Ishikawa (cell line): ENCODE measurements around the gene PPP4R1.

Source experiments
- CEBPB ChIP-seq: IDR thresholded peaks from 2 replicates; pipeline ENCODE4 v1.6.1; 2012
- CREB1 ChIP-seq: IDR thresholded peaks from 2 replicates; pipeline ENCODE4 v1.6.1; 2012; ENCODE audit warnings: low read depth
- EGR1 ChIP-seq: IDR thresholded peaks from 2 replicates; pipeline ENCODE4 v1.6.1; 2012
- EP300 ChIP-seq: IDR thresholded peaks from 2 replicates; pipeline ENCODE4 v1.6.1; 2012; ENCODE audit warnings: borderline replicate concordance
- FOXM1 ChIP-seq: IDR thresholded peaks from 2 replicates; pipeline ENCODE4 v1.6.1; 2012; ENCODE audit warnings: low read depth, borderline replicate concordance
- MAX ChIP-seq: IDR thresholded peaks from 2 replicates; pipeline ENCODE4 v1.6.1; 2012
- NFIC ChIP-seq: IDR thresholded peaks from 2 replicates; pipeline ENCODE4 v1.6.1; 2012
- RAD21 ChIP-seq: IDR thresholded peaks from 2 replicates; pipeline ENCODE4 v1.6.1; 2012; ENCODE audit warnings: low read depth
- TAF1 ChIP-seq: IDR thresholded peaks from 2 replicates; pipeline ENCODE4 v1.6.1; 2012; ENCODE audit warnings: low read depth, mild to moderate bottlenecking
- TCF12 ChIP-seq: IDR thresholded peaks from 2 replicates; pipeline ENCODE4 v1.6.1; 2012; ENCODE audit warnings: low read depth
- TEAD4 ChIP-seq: IDR thresholded peaks from 2 replicates; pipeline ENCODE4 v1.6.1; 2012
- USF1 ChIP-seq: IDR thresholded peaks from 2 replicates; pipeline ENCODE4 v1.6.1; 2012
- YY1 ChIP-seq: IDR thresholded peaks from 2 replicates; pipeline ENCODE4 v1.6.1; 2012; ENCODE audit warnings: low read depth
- ZBTB7A ChIP-seq: IDR thresholded peaks from 2 replicates; pipeline ENCODE4 v1.6.1; 2012; ENCODE audit warnings: low read depth
- TF ChIP-seq, protein P1 (sequence below): IDR thresholded peaks from 2 replicates; pipeline ENCODE4 v1.6.1; 2012; ENCODE audit warnings: low read depth, mild to moderate bottlenecking

Gene PPP4R1

GRCh38 chr18:9571546-9571945 is 42.8 kb downstream of the PPP4R1 start:
- TF ChIP-seq, protein P1, sequence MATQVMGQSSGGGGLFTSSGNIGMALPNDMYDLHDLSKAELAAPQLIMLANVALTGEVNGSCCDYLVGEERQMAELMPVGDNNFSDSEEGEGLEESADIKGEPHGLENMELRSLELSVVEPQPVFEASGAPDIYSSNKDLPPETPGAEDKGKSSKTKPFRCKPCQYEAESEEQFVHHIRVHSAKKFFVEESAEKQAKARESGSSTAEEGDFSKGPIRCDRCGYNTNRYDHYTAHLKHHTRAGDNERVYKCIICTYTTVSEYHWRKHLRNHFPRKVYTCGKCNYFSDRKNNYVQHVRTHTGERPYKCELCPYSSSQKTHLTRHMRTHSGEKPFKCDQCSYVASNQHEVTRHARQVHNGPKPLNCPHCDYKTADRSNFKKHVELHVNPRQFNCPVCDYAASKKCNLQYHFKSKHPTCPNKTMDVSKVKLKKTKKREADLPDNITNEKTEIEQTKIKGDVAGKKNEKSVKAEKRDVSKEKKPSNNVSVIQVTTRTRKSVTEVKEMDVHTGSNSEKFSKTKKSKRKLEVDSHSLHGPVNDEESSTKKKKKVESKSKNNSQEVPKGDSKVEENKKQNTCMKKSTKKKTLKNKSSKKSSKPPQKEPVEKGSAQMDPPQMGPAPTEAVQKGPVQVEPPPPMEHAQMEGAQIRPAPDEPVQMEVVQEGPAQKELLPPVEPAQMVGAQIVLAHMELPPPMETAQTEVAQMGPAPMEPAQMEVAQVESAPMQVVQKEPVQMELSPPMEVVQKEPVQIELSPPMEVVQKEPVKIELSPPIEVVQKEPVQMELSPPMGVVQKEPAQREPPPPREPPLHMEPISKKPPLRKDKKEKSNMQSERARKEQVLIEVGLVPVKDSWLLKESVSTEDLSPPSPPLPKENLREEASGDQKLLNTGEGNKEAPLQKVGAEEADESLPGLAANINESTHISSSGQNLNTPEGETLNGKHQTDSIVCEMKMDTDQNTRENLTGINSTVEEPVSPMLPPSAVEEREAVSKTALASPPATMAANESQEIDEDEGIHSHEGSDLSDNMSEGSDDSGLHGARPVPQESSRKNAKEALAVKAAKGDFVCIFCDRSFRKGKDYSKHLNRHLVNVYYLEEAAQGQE = no peak
- TF ChIP-seq CREB1 = no peak
- no peak for TF ChIP-seq CEBPB
- no peak for TF ChIP-seq FOXM1

DNA sequence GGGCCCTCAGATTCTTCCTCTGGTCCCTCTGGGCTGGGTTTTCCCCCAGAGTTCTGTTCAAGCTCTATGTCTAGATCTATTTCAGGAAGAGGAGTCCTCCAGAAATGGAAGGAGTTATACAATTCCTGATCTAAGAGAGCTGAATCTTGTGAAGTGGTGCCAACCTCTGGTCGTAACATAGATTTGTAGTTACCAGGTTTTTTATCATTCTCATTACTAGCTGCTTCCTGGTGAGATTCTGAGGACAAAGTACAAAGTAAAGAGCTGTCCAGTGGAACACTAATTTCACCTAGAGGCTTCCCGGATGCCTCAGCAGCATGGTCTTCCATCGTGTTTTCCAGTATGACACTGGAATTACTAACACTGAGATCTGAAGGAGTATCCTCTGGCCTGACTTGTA is 44.1 kb downstream of the PPP4R1 start:
- TF ChIP-seq MAX = no peak
- TF ChIP-seq TEAD4 = no peak
- TF ChIP-seq EP300 = no peak
- no peak for TF ChIP-seq ZBTB7A
- no peak for TF ChIP-seq TCF12
- no peak for TF ChIP-seq EGR1
- no peak for TF ChIP-seq FOXM1
- TF ChIP-seq, protein P1 = no peak
- no peak for TF ChIP-seq RAD21
- no peak for TF ChIP-seq USF1
- TF ChIP-seq CEBPB = no peak
- no peak for TF ChIP-seq TAF1
- no peak for TF ChIP-seq NFIC
- no peak for TF ChIP-seq CREB1
- no peak for TF ChIP-seq YY1

- TF ChIP-seq FOXM1 = no peak
- TF ChIP-seq TAF1 = no peak
- TF ChIP-seq RAD21 = no peak
- TF ChIP-seq CREB1 = no peak
- TF ChIP-seq MAX = no peak
- no peak for TF ChIP-seq ZBTB7A
- TF ChIP-seq EGR1 = no peak
- no peak for TF ChIP-seq NFIC
- no peak for TF ChIP-seq CEBPB
- no peak for TF ChIP-seq YY1
- TF ChIP-seq, protein P1 = no peak
- no peak for TF ChIP-seq TEAD4
- TF ChIP-seq TCF12 = no peak
- TF ChIP-seq USF1 = no peak
- no peak for TF ChIP-seq EP300
Observed at GRCh38 chr18:9569178-9569577, 45.2 kb downstream of the PPP4R1 start.

DNA sequence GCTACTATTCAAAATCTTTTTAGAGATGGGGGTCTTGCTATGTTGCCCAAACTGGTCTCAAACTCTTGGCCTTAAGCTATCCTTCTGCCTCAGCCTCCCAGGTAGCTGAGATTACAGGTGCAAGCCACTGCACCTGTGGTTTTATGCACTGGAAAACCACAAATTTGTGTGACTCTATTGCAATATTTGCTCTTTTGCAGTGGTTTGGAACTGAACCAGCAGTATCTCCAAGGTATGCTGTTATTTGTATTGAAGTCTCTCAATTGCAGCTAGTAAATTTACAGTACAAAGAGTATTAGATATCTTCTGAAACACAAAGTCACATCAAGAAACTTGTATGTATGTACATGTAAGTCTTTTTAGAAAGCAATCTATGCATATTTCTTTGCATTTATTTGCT is 46.2 kb downstream of the PPP4R1 start:
- TF ChIP-seq ZBTB7A = no peak
- TF ChIP-seq EGR1 = no peak
- TF ChIP-seq EP300 = no peak
- TF ChIP-seq NFIC = no peak
- TF ChIP-seq YY1 = no peak
- TF ChIP-seq, protein P1 = no peak
